LNCaP clone FGC (cell line): ENCODE measurements around the gene GPX7.

ENCODE experiments used
- DNase-seq: peaks from one replicate; pipeline ENCODE4 v3.0.0-alpha.2; 2011; ENCODE audit warnings: low read depth
- H3K4me3 ChIP-seq: 2 replicates; pipeline ENCODE4 v1.5.1; 2011; ENCODE audit warnings: mild to moderate bottlenecking, low read depth, low read length, control low read depth
- CTCF ChIP-seq: IDR thresholded peaks from 2 replicates; pipeline ENCODE4 v1.5.1; 2012; ENCODE audit warnings: mild to moderate bottlenecking; ENCODE audit not compliant: control insufficient read depth, insufficient read depth; ENCODE audit errors: extremely low read depth

GPX7 gene

GRCh38 chr1:52623812-52624211 lies 21.6 kb downstream of the GPX7 start:
- DNase-seq = no peak
- TF ChIP-seq CTCF = no peak
- no peak overlapping the region for H3K4me3 ChIP-seq

GRCh38 chr1:52627028-52627427 lies 24.9 kb downstream of the GPX7 start:
- DNase-seq = no peak

GRCh38 chr1:52628614-52629324 lies 26.6 kb downstream of the GPX7 start:
- TF ChIP-seq CTCF = no peak
- no peak overlapping the region for H3K4me3 ChIP-seq
- DNase-seq = no peak

More at GRCh38 chr1:52627028-52627427, 24.9 kb downstream of the GPX7 start:
- no peak for TF ChIP-seq CTCF
- no peak overlapping the region for H3K4me3 ChIP-seq

- no peak for DNase-seq
Measured at GRCh38 chr1:52629325-52629643, 27.1 kb downstream of the GPX7 start.

GRCh38 chr1:52629667-52630066 lies 27.5 kb downstream of the GPX7 start:
- H3K4me3 ChIP-seq = no peak overlapping the region
- DNase-seq = no peak
- TF ChIP-seq CTCF = no peak

More at GRCh38 chr1:52629325-52629643, 27.1 kb downstream of the GPX7 start:
- H3K4me3 ChIP-seq = no peak overlapping the region
- no peak for TF ChIP-seq CTCF

- no peak for DNase-seq
- no peak overlapping the region for H3K4me3 ChIP-seq
- no peak for TF ChIP-seq CTCF
Measured at GRCh38 chr1:52631759-52632331, 29.7 kb downstream of the GPX7 start.
